Loucy (cell line): ENCODE data around the gene BCAS3.

Source experiments
- EZH2phosphoT487 ChIP-seq: fragments of 200-600 bp; IDR thresholded peaks from 2 replicates; pipeline ENCODE4 v1.6.1; 2018; ENCODE audit warnings: antibody characterized with exemption, mild to moderate bottlenecking, moderate library complexity, borderline replicate concordance
- TF ChIP-seq, protein P1 (sequence below): fragments of 200-600 bp; sonication (generic); conservative IDR thresholded peaks from 2 replicates; pipeline ENCODE4 v1.5.1; 2014; ENCODE audit warnings: mild to moderate bottlenecking, antibody characterized with exemption, low read length

DNA sequence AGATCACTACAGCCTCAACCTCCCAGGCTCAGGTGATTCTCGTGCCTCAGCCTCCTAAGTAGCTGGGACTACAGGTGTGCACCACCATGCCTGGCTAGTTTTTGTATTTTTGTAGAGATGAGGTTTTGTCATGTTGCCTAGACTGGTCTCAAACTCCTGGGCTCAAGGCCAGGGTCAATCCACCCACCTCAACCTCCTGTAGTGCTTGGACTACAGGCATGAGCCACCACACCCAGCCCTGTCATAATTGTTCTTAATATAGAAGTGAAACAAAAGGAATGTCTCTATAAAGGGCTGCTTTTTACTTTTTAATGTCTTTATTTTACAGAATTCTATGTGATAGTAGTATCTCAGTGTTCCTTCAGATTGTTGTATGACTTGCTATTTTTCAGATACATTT, 376.8 kb downstream of the BCAS3 start:
- TF ChIP-seq, protein P1, sequence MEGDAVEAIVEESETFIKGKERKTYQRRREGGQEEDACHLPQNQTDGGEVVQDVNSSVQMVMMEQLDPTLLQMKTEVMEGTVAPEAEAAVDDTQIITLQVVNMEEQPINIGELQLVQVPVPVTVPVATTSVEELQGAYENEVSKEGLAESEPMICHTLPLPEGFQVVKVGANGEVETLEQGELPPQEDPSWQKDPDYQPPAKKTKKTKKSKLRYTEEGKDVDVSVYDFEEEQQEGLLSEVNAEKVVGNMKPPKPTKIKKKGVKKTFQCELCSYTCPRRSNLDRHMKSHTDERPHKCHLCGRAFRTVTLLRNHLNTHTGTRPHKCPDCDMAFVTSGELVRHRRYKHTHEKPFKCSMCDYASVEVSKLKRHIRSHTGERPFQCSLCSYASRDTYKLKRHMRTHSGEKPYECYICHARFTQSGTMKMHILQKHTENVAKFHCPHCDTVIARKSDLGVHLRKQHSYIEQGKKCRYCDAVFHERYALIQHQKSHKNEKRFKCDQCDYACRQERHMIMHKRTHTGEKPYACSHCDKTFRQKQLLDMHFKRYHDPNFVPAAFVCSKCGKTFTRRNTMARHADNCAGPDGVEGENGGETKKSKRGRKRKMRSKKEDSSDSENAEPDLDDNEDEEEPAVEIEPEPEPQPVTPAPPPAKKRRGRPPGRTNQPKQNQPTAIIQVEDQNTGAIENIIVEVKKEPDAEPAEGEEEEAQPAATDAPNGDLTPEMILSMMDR, result no peak
- TF ChIP-seq EZH2phosphoT487, result no peak
